GM21367 (cell line): Measurements from ENCODE around the gene MAPK7.
"Not testable (repeated sequence)": the region's sequence is repeated elsewhere in the genome, so short reads cannot be mapped to it uniquely, and the experiment has no call there.

Source experiments
- ATAC-seq: cut with Tn5 transposase; IDR thresholded peaks from one replicate; pipeline ENCODE4 v1.9.1; 2021; ENCODE audit not compliant: unreplicated experiment

MAPK7 gene

DNA sequence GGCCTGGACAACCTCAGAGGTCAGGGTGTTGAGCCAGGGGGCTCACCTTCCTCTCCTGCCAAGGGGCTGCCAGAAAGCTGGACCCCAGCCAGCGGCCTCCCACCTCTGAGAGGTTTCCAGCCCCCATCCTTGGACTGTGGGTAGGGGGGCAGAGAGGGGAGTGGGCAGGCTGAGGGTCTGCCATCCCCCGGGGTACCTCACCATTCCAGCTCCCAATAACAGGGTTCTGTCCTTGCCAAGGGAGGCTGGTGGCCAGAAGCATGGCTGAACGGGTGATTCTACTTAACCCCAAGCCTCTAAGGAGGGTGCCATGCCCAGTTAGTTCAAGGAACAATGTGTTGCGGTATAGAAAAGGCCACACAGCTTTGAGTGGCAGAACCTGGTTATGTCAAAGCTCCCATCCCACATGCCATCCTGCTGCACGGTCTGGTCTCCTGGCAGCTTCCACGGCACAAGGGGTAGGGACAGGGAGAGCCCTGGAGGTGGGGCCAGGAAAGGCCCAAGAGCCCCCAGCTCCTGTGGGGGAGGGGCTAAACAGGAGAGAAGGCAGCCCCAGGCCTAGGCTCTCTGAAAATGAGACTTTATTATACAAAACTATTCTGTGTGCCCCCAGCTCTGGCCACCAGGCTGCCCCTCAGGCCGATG lies 35.6 kb upstream of the MAPK7 start:
- no peak for ATAC-seq

DNA sequence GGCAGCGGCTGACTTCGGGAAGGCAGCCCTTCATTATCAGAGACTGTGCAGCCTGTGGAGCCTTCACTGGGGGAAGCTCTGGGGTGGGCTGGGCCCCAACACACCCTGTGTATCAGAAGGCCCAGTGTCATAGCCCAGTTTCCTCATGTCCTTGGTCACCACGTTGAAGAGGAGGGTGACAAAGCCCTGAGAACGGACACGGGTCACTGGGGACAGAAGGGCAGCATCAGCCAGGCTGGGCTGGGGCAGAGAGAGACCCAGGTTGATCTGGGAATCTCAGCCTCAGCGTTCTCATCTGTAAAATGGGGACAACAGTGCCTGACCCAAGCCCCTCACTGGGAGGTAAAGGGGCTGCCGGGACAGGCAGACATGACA lies 35.1 kb upstream of the MAPK7 start:
- ATAC-seq: no peak

DNA sequence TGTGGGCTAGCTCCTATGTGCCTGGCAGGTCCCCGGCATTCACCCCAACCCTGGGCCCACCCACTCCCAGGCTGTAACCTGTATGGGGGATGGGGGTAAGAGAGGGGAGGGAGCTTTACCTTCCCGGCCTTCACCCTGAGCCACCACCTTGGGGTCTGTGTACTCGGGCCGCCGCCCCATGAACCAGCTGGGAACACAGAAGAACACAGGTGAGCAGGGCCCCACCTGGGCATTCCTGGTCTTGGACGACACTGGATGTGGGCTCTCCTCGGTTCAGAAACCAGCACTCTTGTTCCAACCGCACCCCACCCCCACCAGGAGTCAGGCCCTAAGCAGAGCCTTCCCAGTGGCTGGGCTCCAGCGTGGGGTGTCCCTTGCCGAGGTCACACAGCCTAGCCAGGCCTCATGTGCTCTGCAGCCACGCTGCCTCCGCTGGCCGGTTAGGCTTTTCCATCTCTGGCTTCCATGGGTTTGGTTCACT lies 34.6 kb upstream of the MAPK7 start:
- no peak for ATAC-seq

DNA sequence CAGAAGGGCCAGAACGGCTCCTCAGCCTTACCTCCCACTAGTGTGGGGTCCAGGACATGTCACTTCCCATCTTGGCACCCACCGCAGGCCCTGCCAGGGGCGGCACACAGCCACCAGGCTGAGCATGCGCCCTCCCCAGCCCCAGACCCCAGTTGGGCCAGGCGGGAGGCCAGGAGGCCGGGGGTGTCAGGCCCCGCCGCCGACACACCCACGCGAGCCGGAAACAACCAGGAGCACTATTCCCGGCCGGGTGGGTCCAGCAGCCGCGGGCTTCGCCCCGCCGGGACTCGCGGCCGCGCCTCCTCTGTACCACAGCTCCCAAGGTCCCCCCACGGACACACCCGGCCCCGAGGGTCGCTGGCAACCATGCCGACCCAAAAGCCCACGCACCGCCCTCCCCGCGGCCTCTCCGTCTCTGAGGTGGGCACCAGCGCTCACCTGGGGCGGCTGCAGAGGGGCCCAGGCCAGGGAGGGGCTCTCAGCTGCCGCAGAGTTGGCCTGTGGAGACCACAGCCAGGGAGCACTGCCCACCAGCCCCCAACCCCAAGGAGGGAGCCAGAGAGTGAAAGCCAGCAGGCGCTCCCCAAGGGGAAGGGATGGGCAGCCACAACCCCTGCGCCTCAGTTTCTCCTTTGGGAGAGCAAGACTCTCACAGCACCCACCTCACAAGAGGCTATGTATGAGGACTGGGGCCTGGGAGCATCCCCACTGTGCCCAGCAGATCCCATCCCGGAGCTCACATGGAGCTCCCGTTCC lies 33.8 kb upstream of the MAPK7 start:
- no peak for ATAC-seq

DNA sequence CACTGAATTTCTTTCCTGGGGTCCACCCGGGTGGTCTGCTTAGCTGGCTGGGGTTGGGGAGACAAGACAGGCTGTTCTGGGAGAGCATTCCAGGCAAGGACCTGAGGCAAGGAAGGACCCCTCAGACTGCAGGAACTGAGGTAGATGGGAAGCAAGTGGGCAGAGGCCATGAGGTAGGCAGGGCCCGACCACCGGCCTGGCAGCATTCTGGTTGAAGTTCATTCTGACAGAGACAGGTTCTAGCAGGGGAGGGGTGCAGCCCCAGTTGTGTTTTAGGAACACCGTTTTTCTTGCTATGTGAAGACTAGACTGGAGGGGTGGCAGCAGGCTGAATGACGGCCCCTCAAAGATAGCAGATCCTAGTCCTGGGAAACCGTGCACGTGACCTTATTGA lies 33.2 kb upstream of the MAPK7 start:
- no peak for ATAC-seq

DNA sequence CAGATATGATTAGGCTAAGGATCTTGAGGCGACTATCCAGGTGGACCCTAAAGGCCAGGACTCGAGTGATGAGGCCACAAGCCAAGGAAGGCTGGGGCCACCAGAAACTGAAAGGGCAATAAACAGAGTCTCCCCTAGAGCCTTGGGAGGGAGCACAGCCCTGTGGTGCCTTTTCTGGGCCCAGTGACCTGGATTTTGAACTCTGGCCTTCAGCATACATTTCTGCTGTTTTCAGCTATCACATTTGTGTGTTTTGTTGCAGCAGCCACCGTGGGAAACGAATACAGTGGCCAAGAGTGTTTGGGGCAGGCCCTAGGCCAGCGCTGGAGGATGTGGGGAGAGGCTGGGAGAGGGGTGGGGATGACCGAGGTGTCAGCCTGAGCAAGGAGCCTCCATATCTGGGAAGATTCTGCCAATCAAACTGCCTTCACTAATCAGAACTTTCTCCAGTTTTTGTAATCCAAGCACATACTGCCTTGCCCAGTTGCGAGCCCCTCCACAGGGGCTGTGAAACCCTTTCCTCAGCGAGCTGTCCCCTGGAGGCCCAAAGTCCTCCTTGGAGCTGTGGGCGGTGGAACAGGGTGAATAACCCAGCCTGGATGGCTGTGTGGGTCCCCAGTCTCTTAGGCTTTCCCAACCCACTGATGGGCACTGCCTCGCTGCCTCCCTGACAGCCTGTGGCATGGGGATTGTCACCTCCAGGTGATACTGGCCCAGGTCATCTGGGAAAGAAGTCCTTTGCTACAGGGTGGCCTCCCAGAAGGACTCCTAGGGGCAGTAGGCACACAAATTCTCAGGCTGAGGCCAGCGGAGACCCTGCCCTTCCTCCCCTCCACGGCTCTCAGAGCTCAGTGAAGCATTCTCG lies 32.6 kb upstream of the MAPK7 start:
- ATAC-seq: no peak

DNA sequence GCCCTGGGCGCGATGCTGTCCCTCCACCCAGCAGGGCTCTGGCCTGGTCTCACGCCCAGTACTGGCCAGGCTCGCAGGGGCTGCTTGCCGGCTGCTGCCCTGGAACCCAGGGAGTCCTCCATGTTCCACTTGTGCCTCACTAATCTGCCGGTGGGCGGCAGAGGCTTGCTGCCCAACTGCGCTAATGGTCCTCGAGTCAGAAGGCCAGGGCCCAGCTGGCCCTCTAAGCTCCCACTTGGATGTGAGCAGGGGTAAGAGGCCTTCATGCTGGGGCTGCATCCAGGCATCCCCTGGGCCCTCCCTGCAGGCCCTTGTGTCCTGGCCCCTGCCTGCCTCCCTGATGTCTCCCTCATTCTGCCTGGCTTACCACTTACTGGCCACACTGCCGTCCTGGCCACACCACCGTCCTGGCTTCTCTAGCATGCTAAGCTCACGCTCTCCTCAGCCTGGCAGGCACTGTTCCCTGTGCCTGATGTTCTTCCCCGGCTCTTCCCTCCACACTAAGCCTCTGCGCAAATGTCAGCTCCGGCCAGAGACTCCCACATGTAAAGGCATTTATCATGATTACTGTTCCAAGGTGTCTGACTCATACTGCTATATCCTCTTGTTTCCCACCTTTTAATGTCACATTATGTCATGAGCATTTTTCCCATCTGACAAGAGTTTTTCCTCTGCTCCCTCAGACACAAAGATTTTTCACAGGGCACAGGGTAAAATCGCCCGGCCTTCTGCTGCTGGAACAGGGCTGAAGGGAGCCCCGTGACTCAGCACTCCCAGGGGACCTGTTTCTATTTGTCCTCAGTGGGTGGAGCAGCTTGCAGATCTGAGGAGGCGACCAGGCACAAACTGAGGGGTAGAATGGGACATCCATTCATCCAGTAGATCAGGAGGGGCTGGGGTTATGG lies 31.7 kb upstream of the MAPK7 start:
- ATAC-seq: no peak

DNA sequence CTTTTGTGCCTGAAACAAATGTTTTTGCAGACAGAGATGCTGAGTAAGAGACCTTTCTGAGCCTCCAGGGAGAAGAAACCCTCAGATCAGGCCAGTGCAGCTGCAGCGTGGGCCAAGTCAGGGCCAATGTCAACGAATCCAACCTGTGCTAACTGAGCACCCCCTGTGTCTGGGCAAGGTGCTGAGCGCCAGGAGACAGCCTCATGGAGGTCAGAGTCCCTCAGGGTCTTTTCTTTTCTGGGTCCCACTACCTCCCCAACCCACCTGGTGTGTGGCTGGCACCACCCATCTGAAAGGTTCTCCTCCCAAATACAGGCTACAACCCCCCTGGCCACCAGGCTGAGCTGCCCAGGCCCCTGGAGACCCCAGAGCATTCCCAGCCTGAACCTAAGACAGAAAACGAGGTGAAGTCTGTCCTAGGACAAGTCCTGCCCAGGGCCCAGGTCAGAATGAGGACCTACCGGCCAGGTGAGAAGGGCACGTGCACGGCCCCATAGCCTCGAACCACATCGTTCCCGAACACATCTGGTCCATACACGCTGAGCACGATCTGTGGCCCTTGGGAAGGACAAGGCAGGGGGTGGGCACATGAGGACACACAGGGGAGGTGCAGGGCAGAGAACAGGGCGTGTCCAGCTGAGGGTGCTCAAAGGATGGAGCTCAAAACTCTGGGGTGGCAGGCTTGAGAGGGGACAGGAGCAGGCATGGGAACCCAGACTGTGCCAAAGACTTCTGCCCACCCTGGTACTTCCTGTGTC lies 30.8 kb upstream of the MAPK7 start:
- no peak for ATAC-seq

DNA sequence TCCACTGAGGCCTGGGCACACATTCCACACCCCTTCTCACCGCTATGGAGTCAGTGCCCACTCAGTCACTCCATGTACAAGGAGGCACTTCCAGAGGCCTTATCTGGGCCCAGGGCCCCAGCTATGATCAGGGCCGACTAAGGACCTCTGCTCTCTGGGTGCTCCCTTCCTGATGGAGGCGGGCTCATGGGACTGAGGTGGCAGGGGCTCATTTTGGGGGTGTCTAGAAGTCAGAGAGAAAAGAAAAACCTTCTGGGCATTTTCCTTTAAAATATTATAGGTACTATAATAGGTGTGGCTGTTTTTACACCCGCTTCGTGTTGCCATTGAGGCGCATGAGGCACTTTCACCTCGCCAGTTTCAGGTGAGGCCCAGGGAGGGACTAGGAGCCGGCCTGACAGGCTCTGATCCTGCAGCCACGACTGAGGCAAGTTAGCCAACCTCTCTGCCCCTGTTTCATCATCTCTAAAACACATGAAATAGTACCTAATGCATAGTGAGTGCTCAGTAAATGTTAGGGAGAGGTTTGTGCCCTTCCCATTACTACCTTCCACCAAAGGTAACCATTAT lies 30.1 kb upstream of the MAPK7 start:
- ATAC-seq: no peak

DNA sequence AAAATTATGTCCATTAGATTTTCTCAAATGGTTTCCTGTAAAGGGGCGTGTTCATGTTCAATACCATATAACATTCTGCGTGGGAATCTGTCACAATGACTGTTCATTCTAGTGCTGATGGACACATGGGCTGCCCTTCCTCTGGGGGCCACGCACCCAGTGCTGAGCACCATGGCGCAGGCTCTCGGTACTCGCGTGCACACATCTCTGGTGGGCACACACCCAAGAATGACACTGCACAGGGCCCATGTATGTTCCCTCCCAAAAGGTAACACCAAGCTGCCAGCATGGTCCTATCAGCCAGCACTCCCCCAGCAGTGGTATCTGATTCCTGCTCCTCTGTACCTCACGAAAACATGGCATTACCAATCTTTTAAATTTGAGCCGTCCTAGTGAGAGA lies 29.5 kb upstream of the MAPK7 start:
- no peak for ATAC-seq

DNA sequence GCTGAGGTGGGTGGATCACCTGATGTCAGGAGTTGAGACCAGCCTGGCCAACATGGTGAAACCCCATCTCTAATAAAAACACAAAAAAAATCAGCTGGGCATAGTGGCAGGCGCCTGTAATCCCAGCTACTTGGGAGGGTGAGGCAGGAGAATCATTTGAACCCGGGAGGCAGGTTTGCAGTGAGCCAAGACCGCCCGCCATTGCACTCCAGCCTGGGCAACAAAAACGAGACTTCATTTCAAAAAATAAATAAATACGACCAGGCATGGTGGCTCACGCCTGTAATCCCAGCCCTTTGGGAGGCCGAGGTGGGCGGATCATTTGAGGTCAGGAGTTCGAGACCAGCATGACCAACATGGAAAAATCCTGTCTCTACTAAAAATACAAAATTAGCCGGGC lies 24.9 kb upstream of the MAPK7 start:
- ATAC-seq: not testable (repeated sequence)

DNA sequence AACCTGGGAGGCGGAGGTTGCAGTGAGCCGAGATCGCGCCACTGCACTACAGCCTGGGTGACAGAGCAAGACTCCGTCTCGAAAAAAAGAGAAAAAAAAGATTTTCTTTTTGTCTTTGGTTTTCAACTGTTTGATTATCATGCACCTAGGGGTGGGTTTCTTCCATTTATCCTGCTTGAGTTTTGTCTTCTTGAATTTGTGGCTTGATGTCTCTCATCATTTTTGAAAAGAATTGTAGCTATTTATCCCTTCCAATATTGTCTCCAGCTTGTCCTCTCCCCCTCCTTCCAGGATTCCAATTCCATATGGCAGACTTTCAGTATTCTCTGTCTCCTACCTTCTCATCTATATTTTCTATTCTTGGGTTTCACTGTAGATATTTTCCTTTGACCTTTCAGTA lies 23.6 kb upstream of the MAPK7 start:
- ATAC-seq: no peak

DNA sequence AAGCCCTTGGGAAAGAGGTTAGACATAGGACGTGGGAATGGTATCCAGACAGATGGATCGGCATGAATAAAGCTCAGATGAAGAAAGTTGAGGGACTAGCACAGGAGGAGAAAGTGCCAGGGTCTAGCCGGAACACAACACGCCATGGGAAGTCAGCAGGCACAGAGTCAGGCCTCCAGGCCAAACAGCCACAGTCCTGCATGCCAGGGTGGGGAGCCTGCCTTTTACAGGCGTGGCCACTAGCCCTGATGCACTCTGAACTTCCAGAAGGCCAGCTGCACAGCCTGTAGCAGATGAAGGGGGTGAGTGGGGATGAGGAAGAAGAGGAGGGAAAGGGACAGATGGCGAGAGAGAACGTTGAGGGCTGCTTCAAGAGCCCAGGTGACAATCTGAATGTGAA lies 20.9 kb upstream of the MAPK7 start:
- no peak for ATAC-seq

DNA sequence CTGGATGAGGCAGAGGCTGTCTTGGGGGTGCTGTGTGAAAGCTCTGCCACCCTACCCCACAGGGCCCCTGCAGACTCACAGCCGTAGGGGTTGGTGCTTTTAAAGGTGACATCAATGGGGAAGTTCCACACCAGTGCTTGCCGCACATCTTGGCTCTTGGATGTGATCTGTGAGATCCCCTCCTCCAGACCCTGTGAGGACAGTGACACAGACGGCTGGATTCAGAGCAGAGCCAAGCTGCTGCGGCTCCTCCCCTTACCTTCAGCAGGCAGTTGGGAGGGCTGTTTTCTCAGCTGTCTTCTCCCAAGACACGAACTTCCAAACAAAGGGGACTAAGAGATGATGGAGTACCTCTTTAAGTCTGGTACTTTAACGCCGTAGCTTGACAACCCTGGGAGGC lies 20.5 kb upstream of the MAPK7 start:
- no peak for ATAC-seq

DNA sequence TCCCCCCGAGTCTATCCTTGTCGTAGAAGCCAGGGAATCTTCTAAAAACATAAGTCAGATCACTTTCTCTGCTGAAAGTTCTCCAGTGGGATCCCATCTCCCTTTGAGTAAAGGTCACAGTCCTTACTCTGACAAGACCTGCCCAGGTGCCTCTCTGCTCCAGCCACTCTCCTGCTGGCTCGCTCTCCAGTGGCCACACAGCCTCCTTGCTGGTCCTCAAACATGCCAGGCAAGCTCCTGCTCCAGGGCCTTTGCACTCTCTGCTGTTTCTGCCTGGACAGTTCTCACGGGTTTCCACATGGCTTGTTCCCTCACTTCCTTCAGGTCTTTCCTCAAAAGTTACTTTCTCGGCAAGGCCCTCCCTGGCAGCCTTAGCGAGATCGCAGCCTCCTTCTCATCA lies 19.1 kb upstream of the MAPK7 start:
- no peak for ATAC-seq

DNA sequence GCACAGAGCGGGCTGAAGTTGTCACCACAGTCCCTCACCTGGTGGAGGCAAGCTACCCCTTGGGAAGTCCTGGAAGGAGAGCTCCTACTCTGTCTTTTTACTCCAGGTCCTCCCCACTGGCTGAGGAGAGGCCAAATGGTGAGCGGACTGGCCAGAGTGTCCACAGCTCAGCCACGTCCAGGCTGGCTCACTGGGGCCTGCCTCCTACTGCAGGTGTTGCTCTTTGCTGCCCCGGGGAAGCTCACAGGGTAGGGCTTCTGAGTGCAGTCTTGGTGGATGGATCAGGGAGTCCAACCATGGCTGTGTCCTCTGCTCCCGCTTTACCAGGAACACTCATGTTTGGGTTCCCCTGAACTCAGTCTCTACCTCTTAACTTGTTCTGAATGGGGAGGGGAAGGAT lies 18.4 kb upstream of the MAPK7 start:
- ATAC-seq: no peak

DNA sequence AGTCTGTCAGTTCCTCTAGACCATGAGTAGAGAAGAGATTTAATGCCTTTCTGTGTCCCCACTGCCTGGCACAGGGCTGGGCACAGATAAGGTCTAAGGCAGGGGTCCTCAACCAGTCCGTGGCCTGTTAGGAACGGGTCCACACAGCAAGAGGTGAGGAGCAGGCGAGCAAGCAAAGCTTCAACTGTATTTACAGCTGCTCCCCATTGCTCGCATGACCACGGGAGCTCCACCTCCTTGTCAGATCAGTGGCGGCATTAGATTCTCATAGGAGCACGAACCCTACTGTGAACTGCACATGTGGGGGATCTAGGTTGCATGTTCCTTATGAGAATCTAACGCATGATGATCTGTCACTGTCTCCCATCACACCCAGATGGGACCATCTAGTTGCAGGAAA lies 17.5 kb upstream of the MAPK7 start:
- no peak for ATAC-seq

DNA sequence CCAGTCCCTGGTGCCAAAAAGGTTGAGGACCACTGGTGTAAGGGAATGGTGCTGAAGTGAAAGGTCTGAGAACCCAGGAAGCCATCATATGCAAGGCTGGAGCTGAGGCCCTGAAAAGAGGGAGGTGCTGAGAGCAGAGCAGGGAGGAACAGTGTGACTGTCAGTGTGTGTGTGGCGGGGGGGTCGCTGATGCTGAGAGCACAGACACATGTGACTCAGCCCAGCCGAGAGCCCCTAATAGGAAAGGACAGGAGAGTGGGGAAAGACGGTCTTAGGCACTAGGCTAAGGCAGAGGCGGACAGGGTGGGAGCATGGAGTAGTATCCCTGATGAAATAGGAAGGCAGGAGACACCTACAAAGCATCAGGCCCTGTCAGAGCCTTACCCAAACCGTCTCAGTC lies 17.0 kb upstream of the MAPK7 start:
- ATAC-seq: no peak

DNA sequence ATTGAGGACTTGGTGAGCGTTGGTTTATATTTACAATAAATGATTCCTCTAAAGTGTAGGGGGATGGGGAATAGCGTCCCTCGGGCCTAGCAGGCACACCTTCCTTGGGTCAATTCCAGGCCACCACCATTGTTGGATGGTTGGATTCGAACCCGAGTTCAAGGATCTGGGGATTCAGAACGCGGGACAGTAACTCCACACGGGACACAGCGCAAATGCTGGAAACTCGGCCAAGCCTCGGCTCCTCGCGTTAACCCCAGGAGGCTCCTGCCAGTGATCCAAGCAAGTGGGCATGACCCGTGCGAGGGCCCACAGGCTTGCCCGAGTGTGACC lies 16.4 kb upstream of the MAPK7 start:
- ATAC-seq: no peak
